LNCaP clone FGC (cell line): ENCODE measurements around the gene ATG9B.

Experiments
- DNase-seq: peaks from one replicate; pipeline ENCODE4 v3.0.0-alpha.2; 2011; ENCODE audit warnings: low read depth
- H3K4me3 ChIP-seq: 2 replicates; pipeline ENCODE4 v1.5.1; 2011; ENCODE audit warnings: mild to moderate bottlenecking, low read depth, low read length, control low read depth
- CTCF ChIP-seq: IDR thresholded peaks from 2 replicates; pipeline ENCODE4 v1.5.1; 2012; ENCODE audit warnings: mild to moderate bottlenecking; ENCODE audit not compliant: control insufficient read depth, insufficient read depth; ENCODE audit errors: extremely low read depth

The ATG9B gene

GRCh38 chr7:150993511-150993910 lies 30.8 kb downstream of the ATG9B start:
- no peak overlapping the region for H3K4me3 ChIP-seq
- TF ChIP-seq CTCF, result no peak
- no peak for DNase-seq

GRCh38 chr7:150992833-150993302 lies 31.4 kb downstream of the ATG9B start:
- no peak for DNase-seq
- no peak for TF ChIP-seq CTCF
- H3K4me3 ChIP-seq, result no peak overlapping the region

GRCh38 chr7:150992051-150992640 lies 32.1 kb downstream of the ATG9B start:
- no peak overlapping the region for H3K4me3 ChIP-seq
- TF ChIP-seq CTCF, result no peak
- DNase-seq, result no peak

GRCh38 chr7:150990416-150991186 lies 33.7 kb downstream of the ATG9B start, which contains the start of gene NOS3:
TSS of gene NOS3 (plus strand) at chr7:150991017. CDS start at chr7:150993804, 2,787 bp downstream.
- DNase-seq, result no peak

GRCh38 chr7:150989456-150989855 lies 34.8 kb downstream of the ATG9B start:
- H3K4me3 ChIP-seq, result no peak overlapping the region

More at GRCh38 chr7:150990416-150991186, 33.7 kb downstream of the ATG9B start, which contains the start of gene NOS3:
- TF ChIP-seq CTCF, result no peak
- H3K4me3 ChIP-seq, result no peak within 1 kb of the TSS

More at GRCh38 chr7:150989456-150989855, 34.8 kb downstream of the ATG9B start:
- no peak for TF ChIP-seq CTCF
- DNase-seq, result no peak
